Endothelial cell of umbilical vein (primary cell): ENCODE data around the gene KRT78. TPM values are rescaled to one million over a fixed set of nuclear protein-coding genes. Genes with fewer than 3 reads are reported as not detected.

ENCODE experiments used
- BruUV-seq: library from RNA; stranded (reverse); fragments of 400-500 nt; replicated peaks from 2 replicates; lab custom pipeline; 2021; lab: Mats Ljungman, UMichigan
- CTCF ChIA-PET: fragments of 300-600, 350-600 bp; sonication (Branson Sonifier 250); formaldehyde crosslinking; loops from one replicate; lab custom pipeline; 2021; ENCODE audit warnings: antibody characterized with exemption, inconsistent platforms; lab: Charles Lee
- POLR2A ChIA-PET: fragments of 300-600, 350-600 bp; sonication (Branson Sonifier 250); formaldehyde crosslinking; loops from one replicate; lab custom pipeline; 2021; ENCODE audit warnings: antibody characterized with exemption, inconsistent platforms; lab: Charles Lee
- DNase-seq: peaks from one replicate; pipeline ENCODE4 v3.0.0-alpha.2; 2011; ENCODE audit warnings: low read depth, low spot score
- FAIRE-seq: peaks from 2 replicates; lab custom pipeline; 2011; peaks lifted over from hg19 to GRCh38; lab: Jason Lieb, UNC
- H2AFZ ChIP-seq: 2 replicates; pipeline ENCODE4 v1.6.0; 2012; ENCODE audit warnings: low read depth, low read length, control low read depth, inconsistent platforms
- H3K27ac ChIP-seq: 2 replicates; pipeline ENCODE4 v1.5.1; 2011; ENCODE audit warnings: low read depth, mild to moderate bottlenecking, control low read depth, low read length, moderate library complexity; ENCODE audit not compliant: insufficient read depth
- H3K27me3 ChIP-seq, 2 experiments: 2 replicates each; pipeline versions ENCODE4 v1.6.0 to v1.6.1; 2011; ENCODE audit warnings: low read length in 2 of 2, mixed read lengths in 1 of 2; ENCODE audit not compliant: control insufficient read depth in 2 of 2, insufficient read depth in 2 of 2
- H3K36me3 ChIP-seq, 2 experiments: 2 replicates in 1 of 2; 3 replicates in 1 of 2; pipeline ENCODE4 v1.5.1; 2011; ENCODE audit warnings: low read length in 2 of 2, mild to moderate bottlenecking in 1 of 2, moderate library complexity in 1 of 2; ENCODE audit not compliant: control insufficient read depth in 2 of 2, insufficient read depth in 2 of 2; ENCODE audit errors: extremely low read depth in 1 of 2
- H3K4me1 ChIP-seq: 3 replicates; pipeline ENCODE4 v1.5.1; 2011; ENCODE audit warnings: mild to moderate bottlenecking, low read length; ENCODE audit not compliant: control insufficient read depth, insufficient read depth; ENCODE audit errors: extremely low read depth
- H3K4me2 ChIP-seq: 2 replicates; pipeline ENCODE4 v1.6.1; 2011; ENCODE audit warnings: low read length, control low read depth, mixed read lengths; ENCODE audit not compliant: insufficient read depth
- H3K4me3 ChIP-seq, 3 experiments: fragments of 200-600 bp in 1 of 3; sonication (generic), shearing (Covaris generic) in 1 of 3; replicated peaks in 1 of 3; 2 replicates each; pipeline ENCODE4 v1.5.1; 2011 to 2016; ENCODE audit warnings: control low read depth in 3 of 3, low read length in 3 of 3, mild to moderate bottlenecking in 2 of 3, inconsistent platforms in 1 of 3, low read depth in 1 of 3, moderate library complexity in 1 of 3; ENCODE audit not compliant: insufficient read depth in 1 of 3
- H3K79me2 ChIP-seq: 2 replicates; pipeline ENCODE4 v1.6.0; 2012; ENCODE audit warnings: low read length, inconsistent platforms; ENCODE audit not compliant: control insufficient read depth, insufficient read depth
- H3K9ac ChIP-seq: replicated peaks from 2 replicates; pipeline ENCODE3; 2011; ENCODE audit warnings: low read length, control low read depth; ENCODE audit not compliant: insufficient read depth; ENCODE audit errors: extremely low read depth
- H3K9me1 ChIP-seq: replicated peaks from 3 replicates; pipeline ENCODE4 v1.6.0; 2011; ENCODE audit warnings: mild to moderate bottlenecking, low read length; ENCODE audit not compliant: control insufficient read depth, insufficient read depth; ENCODE audit errors: extremely low read depth
- H3K9me3 ChIP-seq: replicated peaks from 2 replicates; pipeline ENCODE4 v1.5.1; 2012; ENCODE audit warnings: low read length, inconsistent platforms; ENCODE audit not compliant: control insufficient read depth, insufficient read depth
- H4K20me1 ChIP-seq: replicated peaks from 2 replicates; pipeline ENCODE3; 2011; ENCODE audit warnings: mild to moderate bottlenecking, low read length; ENCODE audit not compliant: control insufficient read depth, insufficient read depth; ENCODE audit errors: extremely low read depth
- EZH2 ChIP-seq: IDR thresholded peaks from 2 replicates; pipeline ENCODE4 v1.6.1; 2012; ENCODE audit warnings: borderline replicate concordance, low read depth, mild to moderate bottlenecking, moderate library complexity, low read length, inconsistent platforms; ENCODE audit not compliant: severe bottlenecking
- FOS ChIP-seq: IDR thresholded peaks from 2 replicates; pipeline ENCODE4 v1.6.1; 2011; ENCODE audit warnings: mild to moderate bottlenecking, low read length, moderate library complexity, borderline replicate concordance; ENCODE audit not compliant: insufficient read depth
- GATA2 ChIP-seq: IDR thresholded peaks from 2 replicates; pipeline ENCODE4 v1.7.0; 2011; ENCODE audit warnings: low read depth, mild to moderate bottlenecking, moderate library complexity, mixed read lengths, low read length; ENCODE audit not compliant: insufficient read length, insufficient read depth
- JUN ChIP-seq: IDR thresholded peaks from 2 replicates; pipeline ENCODE4 v1.6.1; 2011; ENCODE audit warnings: borderline replicate concordance, low read depth; ENCODE audit not compliant: insufficient read length, insufficient read depth
- MYC ChIP-seq: IDR thresholded peaks from one replicate; pipeline ENCODE4 v1.6.1; 2011; ENCODE audit warnings: mild to moderate bottlenecking, low read depth, low read length
- POLR2A ChIP-seq: IDR thresholded peaks from 2 replicates; pipeline ENCODE4 v1.6.1; 2012; ENCODE audit warnings: low read depth, mild to moderate bottlenecking, control low read depth, low read length
- POLR2AphosphoS5 ChIP-seq: IDR thresholded peaks from 2 replicates; pipeline ENCODE4 v1.6.1; 2012; ENCODE audit warnings: low read depth, mild to moderate bottlenecking, control low read depth, low read length, moderate library complexity; ENCODE audit not compliant: insufficient read depth
- dilution Hi-C: fragments of 300-500 bp; cut with MboI; formaldehyde crosslinking; loops from one replicate; pipeline ENCODE4 v1.15.0; 2019; ENCODE audit warnings: low sequenced_read_pairs; ENCODE audit not compliant: extremely low pct_ligation_motif_present
- intact Hi-C: fragments of 100-400 bp; cut with micrococcal nuclease; formaldehyde crosslinking; loops from one replicate; pipeline ENCODE4 v1.10.0; 2022
- polyA plus RNA-seq, 4 experiments: library from polyadenylated mRNA; depleted of rRNA in 3 of 4; stranded (reverse) in 3 of 4; unstranded in 1 of 4; fragments of >200 nt; gene quantifications; 2 replicates each; pipeline versions ENCODE4 v1.2.1 to v1.2.3, GENCODE V29; 2011 to 2012; ENCODE audit warnings: missing spikeins in 1 of 4
- total RNA-seq: library from RNA; stranded (reverse); gene quantifications from 2 replicates; pipeline ENCODE4 v1.2.3, GENCODE V29; 2021
- TF ChIP-seq, protein P1 (sequence below), 2 donors: IDR thresholded peaks; 1 replicate in 1 of 2; 2 replicates in 1 of 2; pipeline ENCODE4 v1.5.1; 2011; ENCODE audit warnings: low read length in 2 of 2, mild to moderate bottlenecking in 2 of 2, moderate library complexity in 2 of 2, control low read depth in 1 of 2, inconsistent platforms in 1 of 2, low read depth in 1 of 2; ENCODE audit not compliant: insufficient read depth in 1 of 2; ENCODE audit errors: extremely low read depth in 1 of 2
- TF ChIP-seq, protein P2 (sequence below): IDR thresholded peaks from 2 replicates; pipeline ENCODE4 v1.6.1; 2011; ENCODE audit not compliant: insufficient read depth, insufficient read length

KRT78 gene
- total and polyA plus RNA-seq, 2 donors (not counting 3 experiments of a cell fraction or from before 2014, with no cell fraction given) = not detected

DNA sequence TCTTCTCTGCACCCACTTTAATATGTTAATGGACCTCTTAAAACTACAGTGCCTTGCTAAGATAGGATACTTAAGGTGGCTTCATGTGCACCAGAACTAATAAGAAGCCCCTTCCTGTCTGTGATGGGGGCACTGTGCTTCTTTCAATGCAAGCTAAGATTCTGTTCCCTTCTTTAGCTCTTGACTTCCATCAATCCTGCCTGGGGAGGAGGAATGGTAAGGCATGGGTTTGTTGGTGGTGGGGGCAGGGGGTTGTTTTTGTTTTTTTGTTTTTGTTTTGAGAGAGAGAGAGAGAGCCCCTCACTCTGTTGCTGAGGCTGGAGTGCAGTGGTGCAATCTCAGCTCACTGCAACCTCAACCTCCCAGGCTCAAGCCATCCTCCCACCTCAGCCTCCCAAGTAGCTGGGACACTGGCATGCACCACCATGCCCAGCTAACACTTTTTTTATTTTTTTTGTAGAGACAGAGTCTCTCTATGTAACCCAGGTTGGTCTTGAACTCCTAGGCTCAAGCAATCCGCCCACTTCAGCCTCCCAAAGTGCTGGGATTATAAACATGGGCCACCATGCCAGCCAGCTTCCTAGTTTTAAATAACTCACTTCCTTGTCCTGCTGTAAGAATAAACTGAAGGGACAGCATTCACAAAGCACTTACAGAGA is 48.4 kb downstream of the KRT78 start:
- intact Hi-C loops = no loop called here
- Histone ChIP-seq H2AFZ (no peak overlapping the region), H3K4me3 (no peak overlapping the region), H3K9me1 (no peaks in the 10 kb centered on the region), H3K9ac (no peak overlapping the region), H3K4me2 (no peak overlapping the region), H3K79me2 (no peaks in the 10 kb centered on the region), H3K27me3 (peaks cover 0 to 8% of the 10 kb centered on the region in 2 experiments), H3K36me3 (no peaks in the 10 kb centered on the region), H3K4me1 (no peaks in the 10 kb centered on the region), H4K20me1 (no peaks in the 10 kb centered on the region), H3K27ac (no peak overlapping the region), H3K9me3 (no peaks in the 10 kb centered on the region)
- no peak for TF ChIP-seq JUN
- TF ChIP-seq, protein P1, sequence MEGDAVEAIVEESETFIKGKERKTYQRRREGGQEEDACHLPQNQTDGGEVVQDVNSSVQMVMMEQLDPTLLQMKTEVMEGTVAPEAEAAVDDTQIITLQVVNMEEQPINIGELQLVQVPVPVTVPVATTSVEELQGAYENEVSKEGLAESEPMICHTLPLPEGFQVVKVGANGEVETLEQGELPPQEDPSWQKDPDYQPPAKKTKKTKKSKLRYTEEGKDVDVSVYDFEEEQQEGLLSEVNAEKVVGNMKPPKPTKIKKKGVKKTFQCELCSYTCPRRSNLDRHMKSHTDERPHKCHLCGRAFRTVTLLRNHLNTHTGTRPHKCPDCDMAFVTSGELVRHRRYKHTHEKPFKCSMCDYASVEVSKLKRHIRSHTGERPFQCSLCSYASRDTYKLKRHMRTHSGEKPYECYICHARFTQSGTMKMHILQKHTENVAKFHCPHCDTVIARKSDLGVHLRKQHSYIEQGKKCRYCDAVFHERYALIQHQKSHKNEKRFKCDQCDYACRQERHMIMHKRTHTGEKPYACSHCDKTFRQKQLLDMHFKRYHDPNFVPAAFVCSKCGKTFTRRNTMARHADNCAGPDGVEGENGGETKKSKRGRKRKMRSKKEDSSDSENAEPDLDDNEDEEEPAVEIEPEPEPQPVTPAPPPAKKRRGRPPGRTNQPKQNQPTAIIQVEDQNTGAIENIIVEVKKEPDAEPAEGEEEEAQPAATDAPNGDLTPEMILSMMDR (IDR thresholded peaks at IDR 0.05; ENCODE audit: extremely low read depth in 1 of 2, insufficient read depth in 1 of 2, low read depth in 1 of 2, low read length in 2 of 2) = no peak
- TF ChIP-seq GATA2 = no peak
- no peak for TF ChIP-seq POLR2A
- TF ChIP-seq, protein P2, sequence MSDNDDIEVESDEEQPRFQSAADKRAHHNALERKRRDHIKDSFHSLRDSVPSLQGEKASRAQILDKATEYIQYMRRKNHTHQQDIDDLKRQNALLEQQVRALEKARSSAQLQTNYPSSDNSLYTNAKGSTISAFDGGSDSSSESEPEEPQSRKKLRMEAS = no peak
- no peak for TF ChIP-seq FOS
- TF ChIP-seq EZH2 = no peak
- TF ChIP-seq POLR2AphosphoS5 = no peak
- TF ChIP-seq MYC = no peak
- dilution Hi-C loops = no loop called here
- FAIRE-seq (no peak), DNase-seq (no peak)
- ChIA-PET POLR2A (no interaction called here), CTCF (interaction anchor here (0.7 kb wide), 1 partner anchor 65 kb away, joined by 3 read pairs; no protein-coding TSS in a partner anchor)
- BruUV-seq = no TSS peak
